Astrocyte of the cerebellum (primary cell): ENCODE measurements around the gene LIF.

Experiments
- DNase-seq: peaks from one replicate; pipeline ENCODE4 v3.0.0-alpha.2; 2011; ENCODE audit warnings: low read depth
- H3K4me3 ChIP-seq: 2 replicates; pipeline ENCODE4 v1.5.1; 2011; ENCODE audit warnings: mild to moderate bottlenecking, low read depth, low read length, moderate library complexity
- CTCF ChIP-seq: IDR thresholded peaks from 2 replicates; pipeline ENCODE4 v1.5.1; 2012; ENCODE audit warnings: low read length, low read depth, moderate library complexity, mild to moderate bottlenecking; ENCODE audit errors: missing control alignments
- in situ Hi-C: cut with HindIII; loops from 2 replicates; pipeline ENCODE4 v1.10.0; 2017; ENCODE audit warnings: low sequenced_read_pairs

The LIF gene

GRCh38 chr22:30250039-30250565, 3.5 kb upstream of the LIF start:
- no peak for TF ChIP-seq CTCF
- no peak for DNase-seq
- in situ Hi-C loops, result no loop called here
- no peak overlapping the region for H3K4me3 ChIP-seq

GRCh38 chr22:30249049-30250038, 2.8 kb upstream of the LIF start:
- TF ChIP-seq CTCF, result no peak
- no peak overlapping the region for H3K4me3 ChIP-seq
- no peak for DNase-seq
- in situ Hi-C loops, result no loop called here

- in situ Hi-C loops, result no loop called here
- no peak for DNase-seq
- no peak for TF ChIP-seq CTCF
- no peak overlapping the region for H3K4me3 ChIP-seq
Measured at GRCh38 chr22:30248484-30248883, 1.9 kb upstream of the LIF start.

GRCh38 chr22:30247974-30248373, 1.4 kb upstream of the LIF start:
- DNase-seq, result no peak
- TF ChIP-seq CTCF, result no peak
- H3K4me3 ChIP-seq, result no peak overlapping the region
- in situ Hi-C loops, result no loop called here

- TF ChIP-seq CTCF, result no peak
- in situ Hi-C loops, result no loop called here
- peak overlapping the region; percentile 73 for H3K4me3 ChIP-seq
- no peak for DNase-seq
Measured at GRCh38 chr22:30247561-30247960, 1.0 kb upstream of the LIF start.

- TF ChIP-seq CTCF, result no peak
- DNase-seq, result no peak
- in situ Hi-C loops, result no loop called here
- H3K4me3 ChIP-seq, result peak overlapping the region; percentile 73
Measured at GRCh38 chr22:30246814-30247376, 336 bp upstream of the LIF start.
